NCI-H187 treated with DMSO at 0.1 percent for 48 hours (cell line): ENCODE measurements around the gene FAM184B.

Experiments
- DNase-seq: peaks from one replicate; lab custom pipeline; 2025; lab: John Stamatoyannopoulos, UW

FAM184B gene

GRCh38 chr4:17635056-17635455, 146.4 kb downstream of the FAM184B start:
- no peak for DNase-seq

- DNase-seq: no peak
Measured at GRCh38 chr4:17633600-17633999, 147.8 kb downstream of the FAM184B start.

GRCh38 chr4:17630228-17630627, 151.2 kb downstream of the FAM184B start:
- DNase-seq: no peak

- DNase-seq: no peak
Measured at GRCh38 chr4:17624821-17625220, 156.6 kb downstream of the FAM184B start.

- no peak for DNase-seq
Measured at GRCh38 chr4:17623451-17624001, 157.9 kb downstream of the FAM184B start.

- DNase-seq: no peak
Measured at GRCh38 chr4:17619416-17620105, 161.9 kb downstream of the FAM184B start.

- DNase-seq: no peak
Measured at GRCh38 chr4:17618926-17619325, 162.5 kb downstream of the FAM184B start.

GRCh38 chr4:17616283-17616682, 165.1 kb downstream of the FAM184B start:
- no peak for DNase-seq

- peak; percentile 76 for DNase-seq
Measured at GRCh38 chr4:17614416-17615299, 166.8 kb downstream of the FAM184B start, which contains the start of gene MED28. Gene MED28 (plus strand): TSS chr4:17614641. CDS start chr4:17614655, 14 bp downstream.

- DNase-seq: no peak
Measured at GRCh38 chr4:17613761-17614415, 167.5 kb downstream of the FAM184B start.

- DNase-seq: no peak
Measured at GRCh38 chr4:17605236-17605635, 176.2 kb downstream of the FAM184B start.

- no peak for DNase-seq
Measured at GRCh38 chr4:17599826-17600225, 181.6 kb downstream of the FAM184B start.

- no peak for DNase-seq
Measured at GRCh38 chr4:17597517-17597916, 183.9 kb downstream of the FAM184B start.

- no peak for DNase-seq
Measured at GRCh38 chr4:17595471-17596005, 185.9 kb downstream of the FAM184B start.

GRCh38 chr4:17589355-17589754, 192.1 kb downstream of the FAM184B start:
- no peak for DNase-seq

- no peak for DNase-seq
Measured at GRCh38 chr4:17587094-17587822, 194.2 kb downstream of the FAM184B start.

- no peak for DNase-seq
Measured at GRCh38 chr4:17584521-17585213, 196.8 kb downstream of the FAM184B start.

GRCh38 chr4:17583941-17584340, 197.5 kb downstream of the FAM184B start:
- DNase-seq: no peak

GRCh38 chr4:17583276-17583675, 198.1 kb downstream of the FAM184B start:
- DNase-seq: no peak

GRCh38 chr4:17580969-17581368, 200.5 kb downstream of the FAM184B start:
- DNase-seq: no peak
